ENCODE results near the gene PIGO.
A peak's percentile ranks its signal among the peaks of the same experiment; 100 is the strongest.

PIGO gene

GRCh38 chr9:35105571-35106342 is 9.4 kb upstream of the PIGO start:
- DNase-seq, result no peak

- no peak for DNase-seq
Observed at GRCh38 chr9:35105126-35105525, 8.7 kb upstream of the PIGO start.

GRCh38 chr9:35104586-35104985 is 8.2 kb upstream of the PIGO start:
- DNase-seq, result no peak

DNA sequence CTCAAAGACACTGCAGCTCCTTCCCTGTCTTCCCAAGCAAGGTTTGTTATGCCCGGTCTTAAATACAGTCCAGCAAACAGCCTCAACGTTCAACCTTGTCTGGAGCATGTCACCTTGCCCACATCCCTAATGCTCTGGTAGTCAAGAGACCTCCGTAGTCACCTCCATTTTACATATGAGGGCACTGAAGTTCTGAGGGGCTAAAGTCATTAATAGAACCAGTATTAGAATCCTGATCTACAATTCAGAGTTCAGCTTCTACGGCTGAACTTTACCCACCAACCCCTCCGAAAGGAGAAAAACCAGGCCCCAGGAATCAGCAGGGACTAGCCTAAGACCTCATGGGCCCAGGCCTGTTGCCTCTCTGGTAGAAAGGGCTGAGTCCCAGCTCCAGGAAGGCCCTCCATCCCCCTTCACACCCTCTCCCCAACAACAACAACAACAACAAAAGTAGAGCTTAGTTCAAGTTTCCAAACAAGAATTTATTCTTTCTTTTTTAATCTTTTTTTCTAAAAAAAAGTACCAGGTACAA is 7.3 kb upstream of the PIGO start:
- DNase-seq, result no peak

- DNase-seq, result peak; percentile 71
Observed at GRCh38 chr9:35102769-35103659, 6.6 kb upstream of the PIGO start, which contains the start of gene STOML2. Gene STOML2 (minus strand): TSS chr9:35103131. CDS start chr9:35103094, 37 bp downstream.

GRCh38 chr9:35102465-35102768 is 6.0 kb upstream of the PIGO start:
- no peak for DNase-seq

- no peak for DNase-seq
Observed at GRCh38 chr9:35097573-35097972, 1.2 kb upstream of the PIGO start.

- DNase-seq, result no peak
Observed at GRCh38 chr9:35091536-35091935, 4.9 kb downstream of the PIGO start.

DNA sequence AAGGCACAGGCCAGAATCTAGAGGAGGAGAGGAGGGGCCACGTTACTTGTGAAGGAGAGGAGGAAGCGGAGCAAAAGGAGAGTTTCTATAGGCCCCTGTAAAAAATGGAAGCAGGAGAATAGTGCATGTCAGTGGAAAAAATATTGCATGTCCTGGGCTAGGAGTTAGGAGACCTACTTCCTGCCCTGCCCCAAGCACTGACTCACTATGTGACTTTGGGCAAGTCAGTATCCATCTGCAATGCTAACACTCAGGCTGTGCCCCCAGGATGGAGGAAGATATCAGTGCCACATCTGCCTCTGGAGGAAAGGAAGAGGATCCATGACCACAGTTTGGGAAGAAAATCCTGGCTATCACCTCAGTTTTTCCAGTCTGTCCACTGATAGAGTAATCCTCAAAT is 7.0 kb downstream of the PIGO start:
- DNase-seq, result no peak

GRCh38 chr9:35085078-35085477 is 11.3 kb downstream of the PIGO start:
- DNase-seq, result no peak

DNA sequence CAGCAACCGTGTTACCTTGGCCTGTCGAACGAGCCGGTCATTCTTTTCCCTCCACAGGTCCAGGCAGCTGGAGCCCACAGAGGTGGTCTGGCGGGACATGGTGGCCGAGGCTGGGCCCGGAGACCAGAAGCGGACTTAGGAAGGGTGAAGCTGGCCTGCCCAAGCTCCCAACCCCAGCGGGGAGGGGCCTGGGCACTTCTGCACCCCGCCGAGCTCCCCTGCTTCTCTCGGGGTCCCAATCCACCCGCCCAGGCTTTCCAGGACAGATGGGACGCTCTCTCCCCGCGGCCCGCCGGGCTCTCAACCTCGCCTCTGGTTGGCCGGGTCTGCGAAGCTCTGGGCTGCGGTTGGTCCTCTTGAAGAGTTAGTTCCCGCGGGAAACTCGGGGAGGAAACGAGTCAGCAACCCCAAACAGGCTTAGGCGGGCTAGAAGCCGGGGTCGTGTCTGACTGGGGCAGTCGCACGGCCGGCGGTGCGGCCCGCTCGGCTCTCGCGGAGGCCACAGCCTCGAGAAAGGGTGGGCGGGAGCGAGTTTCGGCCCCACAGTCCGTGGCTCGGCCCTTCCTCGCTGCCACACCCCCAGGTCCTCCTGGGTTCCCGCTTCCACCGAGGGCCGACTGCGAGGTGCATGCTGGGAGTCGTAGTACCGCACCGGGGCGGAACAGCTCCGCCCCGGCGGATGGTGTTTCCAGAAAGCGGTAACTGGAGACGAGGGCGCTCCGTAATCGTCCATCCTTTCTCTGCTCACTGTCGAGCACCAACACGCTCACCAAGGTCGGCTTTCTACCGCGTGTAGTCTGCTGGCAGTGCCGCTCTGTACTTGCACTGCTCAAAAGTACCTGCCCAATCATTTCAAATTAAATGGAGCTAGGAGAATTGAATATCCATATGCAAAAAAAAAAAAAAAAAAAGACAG is 16.7 kb downstream of the PIGO start, which contains the start of gene FANCG:
FANCG (minus strand) TSS at position 517 of the 916 bp plus-strand sequence; CDS start at position 99, 418 bp downstream.
- DNase-seq, result peak; percentile 59

- no peak for DNase-seq
Observed at GRCh38 chr9:35079041-35079425, 17.4 kb downstream of the PIGO start.

GRCh38 chr9:35078066-35078465 is 18.3 kb downstream of the PIGO start:
- no peak for DNase-seq

GRCh38 chr9:35076848-35077247 is 19.5 kb downstream of the PIGO start:
- DNase-seq, result no peak

- no peak for DNase-seq
Observed at GRCh38 chr9:35075358-35075757, 21.0 kb downstream of the PIGO start.

DNA sequence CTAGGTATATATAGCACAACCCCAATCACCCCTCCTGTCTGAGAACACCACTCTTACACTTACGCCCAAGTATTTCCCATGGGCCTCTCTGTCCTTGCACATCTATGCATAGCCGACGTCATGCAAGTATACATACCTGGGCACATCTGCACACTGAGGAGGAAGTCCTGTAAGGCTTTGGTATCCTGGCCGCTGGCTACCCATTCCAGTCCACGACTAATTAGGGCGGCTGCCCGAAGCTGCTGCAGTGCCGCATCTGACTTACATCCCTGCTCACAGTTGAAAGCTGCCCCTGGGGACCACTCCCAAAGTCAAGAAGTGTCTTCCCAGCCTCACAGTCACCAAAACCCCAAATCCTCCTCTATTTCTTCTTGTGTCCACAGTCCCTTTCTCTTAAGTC is 21.6 kb downstream of the PIGO start:
- DNase-seq, result no peak

- no peak for DNase-seq
Observed at GRCh38 chr9:35074141-35074540, 22.2 kb downstream of the PIGO start.

DNA sequence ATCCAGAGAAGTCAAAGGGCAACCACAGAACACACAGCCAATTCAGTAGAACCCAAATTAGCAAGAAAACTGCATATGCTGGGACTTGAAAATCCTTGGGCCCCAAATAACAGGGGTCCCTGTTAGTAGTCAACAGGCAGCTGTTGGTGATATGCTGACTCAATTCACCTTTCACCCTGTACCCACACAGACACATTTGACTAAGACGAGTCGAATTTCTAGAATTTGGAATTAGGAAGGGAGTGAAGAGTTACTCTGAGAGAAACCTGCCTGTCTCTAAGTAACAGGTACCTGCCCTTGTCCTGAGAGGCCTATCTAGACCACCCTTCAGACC is 23.1 kb downstream of the PIGO start:
- DNase-seq, result no peak

DNA sequence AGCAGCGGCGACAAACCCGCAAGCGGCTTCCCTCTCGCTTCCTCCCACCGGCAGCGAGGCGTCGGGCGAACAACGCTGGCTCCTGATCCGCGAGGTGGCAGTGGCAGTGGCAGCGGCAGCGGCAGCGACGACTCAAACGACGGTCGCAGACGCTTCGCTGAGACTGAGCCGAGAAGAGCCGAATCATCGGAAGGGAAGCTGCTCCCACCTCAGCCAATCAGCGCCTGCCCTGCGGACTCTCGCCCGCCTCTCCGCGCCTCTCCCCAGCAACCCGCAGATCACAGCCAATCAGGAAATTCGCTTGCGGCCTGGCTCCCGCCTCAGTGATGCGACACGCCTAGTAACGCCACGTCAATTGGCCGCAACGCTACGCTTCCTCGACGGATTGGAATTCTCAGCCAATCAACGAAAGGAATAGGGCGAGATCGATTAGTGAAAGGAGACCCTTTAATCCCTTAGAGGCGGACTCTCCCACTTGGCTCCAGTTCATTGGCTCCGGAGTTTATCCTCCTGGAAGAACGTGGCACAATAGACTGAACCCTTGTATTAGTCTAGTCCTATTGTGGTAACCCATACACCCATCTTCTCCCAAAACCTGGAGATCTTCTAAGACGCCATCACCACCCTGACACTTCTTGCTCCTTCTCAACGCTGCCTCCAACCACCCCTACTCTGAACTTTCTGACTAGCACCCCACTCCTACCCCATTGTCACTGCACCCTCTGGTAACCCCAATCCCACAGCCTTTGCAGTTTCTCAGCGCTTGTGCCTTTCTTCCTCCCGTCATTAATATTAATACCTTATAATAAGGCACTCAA is 23.7 kb downstream of the PIGO start, which contains the start of gene VCP:
VCP (minus strand) TSS at position 165 of the 818 bp plus-strand sequence. CDS start 272 bp downstream, outside the sequence.
- peak; percentile 95 for DNase-seq

- peak; percentile 2 for DNase-seq
Observed at GRCh38 chr9:35071814-35072460, 24.5 kb downstream of the PIGO start.

All from NCI-H1436 treated with DMSO at 0.1 percent for 48 hours (cell line).